Neural progenitor cell (in vitro differentiated cells): Measurements from ENCODE around the gene ZSWIM6. TPM values are rescaled to one million over a fixed set of nuclear protein-coding genes. Genes with fewer than 3 reads are reported as not detected.

ENCODE experiments used
- DNase-seq: peaks from one replicate; pipeline ENCODE4 v3.0.0-alpha.2; 2016; ENCODE audit warnings: low spot score
- H2AFZ ChIP-seq: fragments of 200-600 bp; sonication (generic); replicated peaks from 2 replicates; pipeline ENCODE4 v1.6.1; 2016; ENCODE audit warnings: antibody characterized with exemption
- H3F3A ChIP-seq: fragments of 200-600 bp; sonication (generic); 2 replicates; pipeline ENCODE4 v1.6.1; 2016; ENCODE audit warnings: antibody characterized with exemption, low read depth
- H3K27ac ChIP-seq: fragments of 200-600 bp; sonication (generic); 2 replicates; pipeline ENCODE4 v1.5.1; 2016; ENCODE audit warnings: mild to moderate bottlenecking
- H3K27me3 ChIP-seq: fragments of 200-600 bp; sonication (generic); 2 replicates; pipeline ENCODE4 v1.6.1; 2016; ENCODE audit warnings: mild to moderate bottlenecking, moderate library complexity
- H3K36me3 ChIP-seq: fragments of 200-600 bp; sonication (generic); 2 replicates; pipeline ENCODE4 v1.5.1; 2016
- H3K4me1 ChIP-seq: fragments of 200-600 bp; sonication (generic); 2 replicates; pipeline ENCODE4 v1.6.1; 2016; ENCODE audit warnings: mixed run types
- H3K4me2 ChIP-seq: fragments of 200-600 bp; sonication (generic); 2 replicates; pipeline ENCODE4 v1.6.1; 2016
- H3K4me3 ChIP-seq: fragments of 200-600 bp; sonication (generic); 2 replicates; pipeline ENCODE4 v1.5.1; 2016
- H3K79me2 ChIP-seq: fragments of 200-600 bp; sonication (generic); 2 replicates; pipeline ENCODE4 v1.6.1; 2016; ENCODE audit warnings: low read depth
- H3K9ac ChIP-seq: fragments of 200-600 bp; sonication (generic); 2 replicates; pipeline ENCODE4 v1.6.1; 2016
- H3K9me3 ChIP-seq: fragments of 200-600 bp; sonication (generic); 2 replicates; pipeline ENCODE4 v1.5.1; 2016; ENCODE audit warnings: low read depth
- H4K20me1 ChIP-seq: fragments of 200-600 bp; sonication (generic); 2 replicates; pipeline ENCODE4 v1.6.1; 2016; ENCODE audit warnings: low read depth
- H3K27ac Mint-ChIP-seq: 3 replicates; pipeline ENCODE4 v1.8.0; 2021; ENCODE audit warnings: mixed read lengths
- H3K27me3 Mint-ChIP-seq: 2 replicates; pipeline ENCODE4 v1.8.0; 2022; ENCODE audit warnings: low read depth, mild to moderate bottlenecking, inconsistent platforms, moderate library complexity, mixed read lengths; ENCODE audit not compliant: insufficient read depth
- H3K36me3 Mint-ChIP-seq: 3 replicates; pipeline ENCODE4 v1.8.0; 2021; ENCODE audit warnings: mixed read lengths
- H3K4me1 Mint-ChIP-seq: 3 replicates; pipeline ENCODE4 v1.8.0; 2021; ENCODE audit warnings: mixed read lengths
- H3K4me3 Mint-ChIP-seq: 3 replicates; pipeline ENCODE4 v1.8.0; 2021; ENCODE audit warnings: mild to moderate bottlenecking, moderate library complexity, mixed read lengths
- H3K9me3 Mint-ChIP-seq: 3 replicates; pipeline ENCODE4 v1.8.0; 2020; ENCODE audit warnings: mixed read lengths
- EZH2 ChIP-seq: fragments of 200-600 bp; sonication (generic); IDR thresholded peaks from 2 replicates; pipeline ENCODE4 v1.6.1; 2017; ENCODE audit warnings: antibody characterized with exemption, mild to moderate bottlenecking, moderate library complexity
- EZH2phosphoT487 ChIP-seq: fragments of 200-600 bp; sonication (generic); IDR thresholded peaks from 2 replicates; pipeline ENCODE4 v1.6.1; 2017; ENCODE audit warnings: antibody characterized with exemption
- total RNA-seq: library from RNA; depleted of rRNA; stranded (reverse); fragments of >200 nt; gene quantifications from 2 replicates; pipeline ENCODE4 v1.2.3, GENCODE V29; 2015; ENCODE audit warnings: low replicate concordance
- TF ChIP-seq, protein P1 (sequence below): fragments of 200-600 bp; sonication (generic); IDR thresholded peaks from 2 replicates; pipeline ENCODE4 v1.5.1; 2017; ENCODE audit warnings: antibody characterized with exemption, mild to moderate bottlenecking

Gene ZSWIM6
- total RNA-seq, 1 donor from 2014 or later = 32.2 TPM

DNA sequence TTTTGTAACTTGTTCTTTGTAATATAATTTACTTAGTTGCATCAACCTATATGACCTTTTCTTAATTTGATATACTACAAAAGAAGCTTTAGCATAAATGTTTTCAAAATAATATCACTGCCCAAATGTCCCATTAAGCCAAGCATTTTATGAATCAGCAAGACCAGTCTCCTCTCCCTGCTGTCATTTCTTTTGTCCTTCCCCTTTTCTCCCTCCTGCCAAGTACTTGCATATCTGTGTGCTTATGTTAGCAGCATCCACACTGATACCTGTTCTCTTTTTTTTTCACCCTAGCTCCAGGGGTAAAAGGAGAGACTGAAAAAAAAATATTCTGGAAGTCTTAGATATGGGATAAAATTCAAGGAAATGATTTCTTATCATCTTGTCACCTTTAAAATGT is 69.7 kb downstream of the ZSWIM6 start:
- peaks cover 14% of the 10 kb centered on the region for H3K9me3 Mint-ChIP-seq
- H3K4me1 ChIP-seq = peaks cover 46% of the 10 kb centered on the region
- H3F3A ChIP-seq = peaks cover 7% of the 10 kb centered on the region
- TF ChIP-seq EZH2phosphoT487 (no peak), EZH2 (no peak)
- TF ChIP-seq, protein P1, sequence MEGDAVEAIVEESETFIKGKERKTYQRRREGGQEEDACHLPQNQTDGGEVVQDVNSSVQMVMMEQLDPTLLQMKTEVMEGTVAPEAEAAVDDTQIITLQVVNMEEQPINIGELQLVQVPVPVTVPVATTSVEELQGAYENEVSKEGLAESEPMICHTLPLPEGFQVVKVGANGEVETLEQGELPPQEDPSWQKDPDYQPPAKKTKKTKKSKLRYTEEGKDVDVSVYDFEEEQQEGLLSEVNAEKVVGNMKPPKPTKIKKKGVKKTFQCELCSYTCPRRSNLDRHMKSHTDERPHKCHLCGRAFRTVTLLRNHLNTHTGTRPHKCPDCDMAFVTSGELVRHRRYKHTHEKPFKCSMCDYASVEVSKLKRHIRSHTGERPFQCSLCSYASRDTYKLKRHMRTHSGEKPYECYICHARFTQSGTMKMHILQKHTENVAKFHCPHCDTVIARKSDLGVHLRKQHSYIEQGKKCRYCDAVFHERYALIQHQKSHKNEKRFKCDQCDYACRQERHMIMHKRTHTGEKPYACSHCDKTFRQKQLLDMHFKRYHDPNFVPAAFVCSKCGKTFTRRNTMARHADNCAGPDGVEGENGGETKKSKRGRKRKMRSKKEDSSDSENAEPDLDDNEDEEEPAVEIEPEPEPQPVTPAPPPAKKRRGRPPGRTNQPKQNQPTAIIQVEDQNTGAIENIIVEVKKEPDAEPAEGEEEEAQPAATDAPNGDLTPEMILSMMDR = no peak
- H3K27me3 ChIP-seq = no peaks in the 10 kb centered on the region
- H3K27me3 Mint-ChIP-seq = no peaks in the 10 kb centered on the region
- H3K27ac ChIP-seq = no peak overlapping the region
- H3K4me3 Mint-ChIP-seq = no peak overlapping the region
- H2AFZ ChIP-seq = no peak overlapping the region
- no peak overlapping the region for H3K4me2 ChIP-seq
- H3K4me3 ChIP-seq = no peak overlapping the region
- no peak overlapping the region for H3K27ac Mint-ChIP-seq
- H3K36me3 ChIP-seq = no peaks in the 10 kb centered on the region
- no peak for DNase-seq
- peaks cover 36% of the 10 kb centered on the region for H3K4me1 Mint-ChIP-seq
- H3K9ac ChIP-seq = no peak overlapping the region
- H3K79me2 ChIP-seq = peaks cover 98% of the 10 kb centered on the region
- no peaks in the 10 kb centered on the region for H3K9me3 ChIP-seq
- H3K36me3 Mint-ChIP-seq = peaks cover 19% of the 10 kb centered on the region
- H4K20me1 ChIP-seq = peaks cover 72% of the 10 kb centered on the region

DNA sequence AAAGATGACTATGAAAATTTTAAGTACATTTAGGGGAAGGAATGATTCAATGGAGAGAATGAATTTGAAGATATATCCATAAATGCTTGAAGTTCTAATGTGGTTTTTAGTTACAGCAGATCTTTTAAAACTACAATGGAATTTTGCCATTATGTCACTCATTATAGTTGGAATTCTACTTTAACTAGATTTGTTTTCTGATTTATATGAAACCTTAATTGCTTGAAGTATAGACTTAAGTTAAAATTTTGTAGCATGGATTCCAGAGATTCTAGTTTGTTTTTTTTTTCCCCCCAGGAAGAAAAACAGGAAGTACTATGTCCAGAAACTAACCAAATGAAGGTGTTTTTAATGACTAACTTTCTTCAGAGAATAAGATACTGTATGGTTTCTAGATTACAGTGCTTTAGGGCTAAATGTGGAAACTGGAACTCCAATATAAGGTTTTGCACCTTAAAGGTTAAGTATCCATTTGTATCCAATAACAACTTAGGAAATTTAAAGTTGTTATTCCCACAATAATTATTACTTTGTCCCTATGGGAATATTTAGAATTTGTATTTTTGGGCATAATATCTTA is 70.3 kb downstream of the ZSWIM6 start:
- Histone ChIP-seq H3K4me2 (no peak overlapping the region), H3K4me1 (peaks cover 46% of the 10 kb centered on the region), H2AFZ (no peak overlapping the region), H3K9ac (no peak overlapping the region), H3K36me3 (no peaks in the 10 kb centered on the region), H3K27ac (no peak overlapping the region), H3K27me3 (no peaks in the 10 kb centered on the region), H3F3A (peaks cover 11% of the 10 kb centered on the region), H3K79me2 (peaks cover 98% of the 10 kb centered on the region), H3K4me3 (no peak overlapping the region), H3K9me3 (no peaks in the 10 kb centered on the region), H4K20me1 (peaks cover 78% of the 10 kb centered on the region)
- no peak for DNase-seq
- H3K4me3 Mint-ChIP-seq = no peak overlapping the region
- H3K36me3 Mint-ChIP-seq = peaks cover 19% of the 10 kb centered on the region
- TF ChIP-seq EZH2phosphoT487 (no peak), EZH2 (no peak)
- TF ChIP-seq, protein P1 = no peak
- H3K9me3 Mint-ChIP-seq = peaks cover 14% of the 10 kb centered on the region
- H3K27me3 Mint-ChIP-seq = no peaks in the 10 kb centered on the region
- H3K4me1 Mint-ChIP-seq = peaks cover 36% of the 10 kb centered on the region
- peak overlapping the region; percentile 32 for H3K27ac Mint-ChIP-seq

DNA sequence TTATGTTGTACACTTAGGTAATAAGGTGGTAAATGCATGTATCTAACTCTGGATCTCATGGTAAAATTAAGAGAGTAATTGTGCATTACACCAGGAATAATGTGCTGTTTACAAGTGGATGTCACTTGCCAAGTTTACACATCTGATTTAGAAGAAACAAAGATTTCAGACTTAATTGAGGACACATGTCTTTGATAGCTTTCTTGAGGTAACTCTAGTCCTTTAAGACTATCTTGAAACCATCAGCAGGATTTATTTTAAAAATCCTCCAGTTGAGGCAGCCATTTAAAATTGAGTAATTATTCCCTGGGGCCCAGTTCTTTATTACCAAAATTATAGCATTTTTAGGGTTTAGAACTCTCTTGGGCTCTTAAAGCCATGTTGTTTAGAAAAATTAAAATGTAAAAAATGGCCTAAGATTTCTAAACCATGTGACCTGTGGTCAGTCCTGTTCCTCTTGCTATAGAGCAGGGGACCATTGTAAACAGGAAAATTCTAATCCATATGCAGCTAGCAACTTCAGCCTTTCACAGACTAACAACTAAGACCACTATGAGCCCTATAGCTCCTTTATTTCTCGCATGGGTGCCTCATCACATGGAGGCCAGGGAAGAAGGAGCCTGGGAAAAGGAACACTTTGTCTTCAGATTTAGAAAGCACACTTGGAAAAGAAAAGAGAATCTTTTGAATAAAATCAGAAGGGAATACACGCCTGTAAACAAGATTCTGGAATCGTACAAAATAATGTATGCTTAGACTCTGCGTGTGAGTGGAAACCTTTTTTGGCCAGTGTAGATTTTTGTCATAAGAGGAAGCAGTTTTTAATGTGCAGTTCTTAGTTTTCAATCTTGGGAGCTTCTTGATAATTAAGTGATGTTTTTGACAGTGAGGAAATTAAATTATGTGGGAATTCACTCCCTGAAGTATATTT is 71.2 kb downstream of the ZSWIM6 start:
- Histone ChIP-seq H3K36me3 (no peaks in the 10 kb centered on the region), H2AFZ (no peak overlapping the region), H3K4me2 (peak overlapping the region; percentile 40), H3F3A (peaks cover 19% of the 10 kb centered on the region), H3K4me1 (peaks cover 55% of the 10 kb centered on the region), H3K27ac (peak overlapping the region; percentile 74), H3K9ac (no peak overlapping the region), H3K9me3 (no peaks in the 10 kb centered on the region), H3K27me3 (no peaks in the 10 kb centered on the region), H4K20me1 (peaks cover 87% of the 10 kb centered on the region), H3K4me3 (peak overlapping the region; percentile 9), H3K79me2 (peaks cover 98% of the 10 kb centered on the region)
- H3K4me1 Mint-ChIP-seq = peaks cover 45% of the 10 kb centered on the region
- peaks cover 7% of the 10 kb centered on the region for H3K9me3 Mint-ChIP-seq
- no peak overlapping the region for H3K4me3 Mint-ChIP-seq
- H3K27me3 Mint-ChIP-seq = no peaks in the 10 kb centered on the region
- peaks cover 15% of the 10 kb centered on the region for H3K36me3 Mint-ChIP-seq
- H3K27ac Mint-ChIP-seq = peak overlapping the region; percentile 43
- TF ChIP-seq EZH2 (no peak), EZH2phosphoT487 (no peak)
- TF ChIP-seq, protein P1 = no peak
- peak; percentile 38 for DNase-seq
